ENCODE results near the gene PARM1.
"Not testable (repeated sequence)": the region's sequence is repeated elsewhere in the genome, so short reads cannot be mapped to it uniquely, and the experiment has no call there.

Gene PARM1

GRCh38 chr4:74990276-74990875 lies 57.5 kb downstream of the PARM1 start:
- DNase-seq (ENCODE audit: low read depth, low spot score): no peak
- in situ Hi-C loops (cut with HindIII; ENCODE audit: low sequenced_read_pairs): no loop called here
- H3K4me3 ChIP-seq (ENCODE audit: low read depth, low read length): no peak overlapping the region
- TF ChIP-seq CTCF (IDR thresholded peaks at IDR 0.05; ENCODE audit: low read depth, low read length): no peak

GRCh38 chr4:74994436-74994835 lies 61.5 kb downstream of the PARM1 start:
- in situ Hi-C loops (cut with HindIII; ENCODE audit: low sequenced_read_pairs); DNase-seq (ENCODE audit: low read depth, low spot score); H3K4me3 ChIP-seq (ENCODE audit: low read depth, low read length): not testable (repeated sequence)

- no peak overlapping the region for H3K4me3 ChIP-seq (ENCODE audit: low read depth, low read length)
- TF ChIP-seq CTCF (IDR thresholded peaks at IDR 0.05; ENCODE audit: low read depth, low read length): no peak
- in situ Hi-C loops (cut with HindIII; ENCODE audit: low sequenced_read_pairs): no loop called here
- no peak for DNase-seq (ENCODE audit: low read depth, low spot score)
Observed at GRCh38 chr4:74996996-74997395, 64.1 kb downstream of the PARM1 start.

- no peak for TF ChIP-seq CTCF (IDR thresholded peaks at IDR 0.05; ENCODE audit: low read depth, low read length)
- in situ Hi-C loops (cut with HindIII; ENCODE audit: low sequenced_read_pairs): no loop called here
Observed at GRCh38 chr4:74997948-74998729, 65.2 kb downstream of the PARM1 start.

GRCh38 chr4:74999714-75000309 lies 66.9 kb downstream of the PARM1 start:
- H3K4me3 ChIP-seq (ENCODE audit: low read depth, low read length): no peak overlapping the region
- no peak for DNase-seq (ENCODE audit: low read depth, low spot score)
- in situ Hi-C loops (cut with HindIII; ENCODE audit: low sequenced_read_pairs): no loop called here
- no peak for TF ChIP-seq CTCF (IDR thresholded peaks at IDR 0.05; ENCODE audit: low read depth, low read length)

More at GRCh38 chr4:74997948-74998729, 65.2 kb downstream of the PARM1 start:
- no peak overlapping the region for H3K4me3 ChIP-seq (ENCODE audit: low read depth, low read length)
- DNase-seq (ENCODE audit: low read depth, low spot score): no peak

- no peak overlapping the region for H3K4me3 ChIP-seq (ENCODE audit: low read depth, low read length)
- no peak for DNase-seq (ENCODE audit: low read depth, low spot score)
- TF ChIP-seq CTCF (IDR thresholded peaks at IDR 0.05; ENCODE audit: low read depth, low read length): no peak
- in situ Hi-C loops (cut with HindIII; ENCODE audit: low sequenced_read_pairs): no loop called here
Observed at GRCh38 chr4:75001871-75002270, 69.0 kb downstream of the PARM1 start.

- no peak for TF ChIP-seq CTCF (IDR thresholded peaks at IDR 0.05; ENCODE audit: low read depth, low read length)
- in situ Hi-C loops (cut with HindIII; ENCODE audit: low sequenced_read_pairs): no loop called here
- no peak for DNase-seq (ENCODE audit: low read depth, low spot score)
- H3K4me3 ChIP-seq (ENCODE audit: low read depth, low read length): no peak overlapping the region
Observed at GRCh38 chr4:75002381-75002780, 69.5 kb downstream of the PARM1 start.

Measured in astrocyte of the spinal cord (primary cell).